DMS79 treated with DMSO at 0.1 percent for 48 hours (cell line): ENCODE measurements around the gene GIMAP6.
"Not testable (repeated sequence)": the region's sequence is repeated elsewhere in the genome, so short reads cannot be mapped to it uniquely, and the experiment has no call there.

Experiments used
- DNase-seq: peaks from one replicate; lab custom pipeline; 2025; lab: John Stamatoyannopoulos, UW

The GIMAP6 gene

DNA sequence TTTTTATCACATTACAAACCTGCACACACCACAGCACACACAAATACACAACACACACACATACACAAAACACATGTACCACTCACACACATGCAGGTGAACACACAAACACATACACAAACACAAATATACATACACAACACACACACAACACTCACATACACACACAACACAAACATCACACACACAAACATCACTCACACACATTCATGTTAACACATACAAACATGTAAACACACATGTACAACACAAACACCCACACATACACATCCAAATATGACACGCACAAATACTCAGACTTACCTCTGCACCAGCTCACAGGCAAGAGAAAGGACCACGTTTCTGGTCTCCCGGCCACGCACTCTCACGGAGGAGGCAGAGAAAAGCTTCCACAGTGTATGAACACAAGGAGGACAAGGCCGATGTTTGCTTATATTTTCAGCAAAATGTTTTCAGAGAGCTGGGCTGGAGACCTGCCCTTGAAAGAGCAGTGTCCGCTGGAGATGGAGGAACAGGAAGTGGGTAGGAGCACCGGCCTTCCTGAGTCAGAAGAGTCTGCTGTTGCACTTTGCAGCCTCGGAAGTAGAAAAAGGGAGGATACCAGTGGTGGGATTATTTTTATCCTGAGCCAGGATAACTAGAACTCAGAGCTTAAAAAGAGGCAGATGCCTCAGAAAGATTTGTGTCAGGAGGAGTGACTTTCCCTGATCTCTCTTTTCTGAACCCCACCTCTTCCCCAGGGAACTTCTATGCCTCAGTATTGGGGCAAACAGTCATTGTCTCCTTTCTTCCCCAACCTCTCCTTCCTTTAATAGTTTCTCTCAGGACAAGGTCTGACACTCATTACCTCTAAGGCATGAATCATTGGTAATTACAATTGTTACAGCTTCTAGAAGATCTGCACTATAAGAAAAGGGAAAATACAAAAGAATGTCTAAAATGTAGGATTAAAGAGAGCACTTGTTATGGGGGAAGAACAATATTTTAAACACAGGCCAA, at the start of gene GIMAP6:
TSS of gene GIMAP6 (minus strand) at position 520 of the 999 bp plus-strand sequence. CDS start 2,243 bp downstream, outside the sequence.
- no peak for DNase-seq

GRCh38 chr7:150680364-150680763, 48.2 kb upstream of the GIMAP6 start:
- not testable (repeated sequence) for DNase-seq

GRCh38 chr7:150678601-150679000, 46.4 kb upstream of the GIMAP6 start:
- DNase-seq, result not testable (repeated sequence)

GRCh38 chr7:150676854-150677253, 44.7 kb upstream of the GIMAP6 start:
- not testable (repeated sequence) for DNase-seq

- DNase-seq, result not testable (repeated sequence)
Measured at GRCh38 chr7:150676276-150676675, 44.1 kb upstream of the GIMAP6 start.

- no peak for DNase-seq
Measured at GRCh38 chr7:150675714-150676113, 43.5 kb upstream of the GIMAP6 start.

- not testable (repeated sequence) for DNase-seq
Measured at GRCh38 chr7:150671798-150672585, 39.8 kb upstream of the GIMAP6 start.

- DNase-seq, result no peak
Measured at GRCh38 chr7:150668977-150669376, 36.8 kb upstream of the GIMAP6 start.

- no peak for DNase-seq
Measured at GRCh38 chr7:150668472-150668911, 36.3 kb upstream of the GIMAP6 start.

- DNase-seq, result no peak
Measured at GRCh38 chr7:150666412-150666811, 34.2 kb upstream of the GIMAP6 start.

DNA sequence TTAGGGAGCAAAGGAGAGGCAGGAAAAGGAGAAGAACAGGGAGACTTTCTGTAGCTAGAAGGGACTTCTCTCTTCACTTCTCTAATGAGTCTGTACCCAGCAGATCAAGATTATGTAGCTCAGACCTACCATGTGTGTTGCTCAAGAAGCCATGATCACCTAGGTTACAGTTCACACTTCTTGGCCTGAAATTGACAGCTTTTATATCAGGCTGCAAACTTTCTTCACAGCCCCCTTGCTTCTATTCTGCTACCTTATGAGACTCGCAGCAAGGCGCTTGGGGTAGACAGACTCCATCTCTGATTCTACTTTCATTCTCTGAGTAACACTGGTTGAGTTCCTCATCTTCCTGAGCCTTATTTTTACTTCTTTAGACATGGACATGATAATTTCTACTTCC, 33.7 kb upstream of the GIMAP6 start:
- DNase-seq, result no peak

GRCh38 chr7:150665089-150665748, 33.0 kb upstream of the GIMAP6 start:
- no peak for DNase-seq

DNA sequence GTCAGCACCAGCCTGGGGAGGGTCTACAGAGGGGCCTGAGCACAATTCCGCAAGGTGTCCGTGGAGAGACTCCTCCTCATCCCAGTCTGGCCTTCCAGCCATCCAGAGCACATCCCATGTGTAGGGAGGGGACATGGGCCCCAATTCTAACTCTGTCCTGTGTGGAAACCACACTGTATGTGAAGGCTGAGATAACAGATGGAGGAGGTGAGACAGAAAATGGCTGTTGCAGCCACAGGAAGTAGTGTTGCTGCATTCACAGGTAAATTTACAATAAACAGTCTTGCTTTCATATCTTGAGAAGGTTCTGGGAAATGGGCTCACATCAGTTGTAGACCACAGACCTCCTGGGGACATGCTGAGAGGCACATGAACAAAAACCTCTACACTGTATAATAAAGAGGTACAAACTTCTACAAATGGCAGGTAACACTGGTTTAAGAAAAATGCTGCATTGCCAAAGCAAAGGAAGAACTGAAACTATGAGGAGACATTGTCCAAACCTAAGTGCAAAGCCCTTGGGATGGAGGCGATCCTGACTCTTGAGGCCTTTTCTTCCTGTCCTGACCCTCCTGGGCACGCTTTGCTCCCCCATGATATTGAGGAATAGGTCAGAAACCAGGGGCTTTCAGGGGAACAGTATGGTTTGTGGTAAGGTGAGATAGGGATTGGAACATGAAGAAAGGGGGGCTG, 31.8 kb upstream of the GIMAP6 start:
- no peak for DNase-seq

DNA sequence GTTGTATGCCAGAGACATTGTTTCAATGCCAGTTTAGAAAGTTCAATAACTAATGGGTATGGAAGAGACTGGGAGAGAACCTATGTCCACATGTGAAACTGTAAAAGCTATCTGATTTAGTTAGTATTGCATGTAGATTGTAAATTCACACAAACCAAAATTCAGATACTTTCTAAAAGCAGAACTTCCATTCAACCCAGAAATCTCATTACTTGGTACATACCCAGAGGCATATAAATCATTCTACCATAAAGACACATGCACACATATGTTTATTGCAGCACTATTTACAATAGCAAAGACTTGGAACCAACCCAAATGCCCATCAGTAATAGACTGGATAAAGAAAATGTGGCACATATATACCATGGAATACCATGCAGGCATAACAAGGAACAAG, 30.6 kb upstream of the GIMAP6 start:
- DNase-seq, result not testable (repeated sequence)

DNA sequence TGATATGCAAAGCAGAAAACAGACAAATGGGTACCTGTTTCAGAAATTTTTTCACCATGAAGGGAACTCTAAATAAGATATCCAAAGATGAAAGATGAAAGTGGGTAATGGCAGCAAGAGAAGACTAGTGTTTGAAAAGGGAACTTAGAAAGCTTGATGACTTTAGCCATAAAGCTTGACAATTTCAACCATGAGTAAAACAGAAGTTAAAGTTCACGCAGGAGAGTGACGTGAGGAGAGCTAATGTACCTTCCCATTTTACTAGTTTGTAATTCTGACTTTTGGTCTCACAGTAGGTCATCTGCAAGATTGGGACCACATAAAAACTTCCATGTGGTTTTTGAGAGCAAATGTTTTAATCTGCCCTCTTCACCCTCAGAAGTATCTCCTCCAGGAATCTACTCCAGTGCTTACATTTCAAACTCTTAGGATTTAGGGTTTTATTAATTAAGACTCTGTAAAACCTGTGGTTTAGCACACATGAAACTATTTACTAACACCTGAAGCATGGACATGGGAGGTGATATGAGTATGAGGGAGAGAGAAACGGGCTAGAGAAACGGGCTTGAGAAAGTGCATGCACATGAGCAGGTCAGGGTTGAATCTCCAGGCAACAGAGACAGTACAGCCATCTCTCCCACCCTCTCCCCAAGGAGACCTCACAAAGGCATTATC, 28.9 kb upstream of the GIMAP6 start:
- DNase-seq, result no peak

DNA sequence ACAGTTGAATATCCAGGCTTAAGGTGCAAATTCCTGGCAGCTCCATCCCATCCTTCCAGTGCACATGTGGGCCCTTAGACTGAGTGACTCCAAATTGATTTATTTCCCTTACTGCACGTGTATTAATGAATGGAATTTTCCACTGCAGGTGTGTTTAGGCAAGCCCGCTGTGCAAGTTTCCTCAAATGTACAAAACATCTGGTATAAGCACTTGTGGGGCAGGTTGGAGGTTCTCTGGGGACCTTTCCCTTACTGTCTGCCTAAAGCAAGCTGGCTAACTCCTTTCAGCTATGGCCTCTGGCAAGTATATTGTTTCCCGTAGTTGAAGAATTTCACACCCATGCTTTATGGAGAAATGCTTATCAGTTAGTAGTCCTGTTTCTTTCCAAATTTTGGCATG, 25.3 kb upstream of the GIMAP6 start:
- no peak for DNase-seq

GRCh38 chr7:150656047-150656446, 23.9 kb upstream of the GIMAP6 start:
- DNase-seq, result no peak

DNA sequence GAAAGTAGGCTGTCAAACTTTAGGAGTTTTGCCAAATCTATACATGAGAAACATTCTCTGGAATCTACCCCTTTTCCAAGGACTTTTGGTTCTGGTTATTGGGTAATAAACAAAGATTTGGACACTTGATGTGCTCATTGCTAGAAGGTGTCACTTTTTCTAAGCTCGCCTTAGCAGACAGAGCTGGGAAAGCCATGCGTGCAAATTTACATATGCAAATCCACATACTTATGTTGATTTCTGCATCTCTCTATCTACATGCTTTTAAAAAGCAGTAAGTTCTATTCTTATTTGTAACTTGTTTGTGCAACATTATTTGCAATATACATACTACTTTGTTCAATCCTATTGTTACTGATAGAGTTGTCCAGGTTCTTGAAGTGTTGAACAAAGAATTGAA, 22.5 kb upstream of the GIMAP6 start:
- DNase-seq, result no peak

- DNase-seq, result no peak
Measured at GRCh38 chr7:150649080-150649385, 16.8 kb upstream of the GIMAP6 start.

DNA sequence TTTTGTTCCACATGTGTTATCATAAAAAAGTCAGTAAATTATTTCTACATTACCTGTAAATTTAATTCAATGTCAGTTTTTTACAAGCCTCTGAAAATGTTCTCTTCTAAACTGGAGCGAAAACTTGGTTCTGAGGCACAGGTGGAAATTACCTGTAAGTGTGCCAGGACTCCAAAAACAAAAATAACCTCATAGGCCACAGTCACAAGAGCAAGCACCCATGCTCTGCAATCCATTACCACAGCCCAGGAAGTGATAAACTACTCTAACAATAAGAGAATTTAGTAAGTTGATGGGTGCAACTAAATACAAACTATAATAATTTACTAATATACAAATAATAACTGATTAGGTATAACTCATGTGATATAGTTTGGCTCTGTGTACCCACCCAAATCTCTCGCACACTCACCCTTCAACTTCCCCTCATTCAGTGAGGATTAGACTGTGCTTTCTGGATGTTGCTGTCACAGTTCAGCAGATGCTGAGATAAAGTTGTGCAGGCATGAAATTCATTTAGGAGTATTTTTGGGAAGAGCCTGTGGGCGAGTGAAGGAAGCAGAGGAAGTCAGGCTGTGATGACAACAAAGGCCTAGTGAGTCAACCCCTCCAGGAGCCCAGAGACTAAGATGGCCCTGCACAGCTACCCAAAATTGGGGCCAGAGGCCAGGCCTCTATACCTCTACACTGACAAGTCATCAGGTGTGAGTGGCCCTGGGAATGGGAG, 16.3 kb upstream of the GIMAP6 start:
- no peak for DNase-seq
